Lower lobe of right lung (tissue), 2 donors: ENCODE measurements around the gene TMUB1. TPM values are rescaled to one million over a fixed set of nuclear protein-coding genes. Genes with fewer than 3 reads are reported as not detected.

Source experiments
- ATAC-seq, 2 donors: fragments of 200-7000 bp; cut with Tn5 transposase; one replicate each; pipeline ENCODE4 v1.9.1; 2020 to 2022; ENCODE audit warnings: mild to moderate bottlenecking in 2 of 2, moderate library complexity in 2 of 2
- DNase-seq: peaks from one replicate; pipeline ENCODE4 v3.0.0-alpha.2; 2020
- H3K27ac ChIP-seq: fragments of 200-600 bp; one replicate; pipeline ENCODE4 v1.8.0; 2022
- H3K27me3 ChIP-seq: fragments of 200-600 bp; one replicate; pipeline ENCODE4 v1.8.0; 2022; ENCODE audit warnings: low read depth
- H3K36me3 ChIP-seq: fragments of 200-600 bp; one replicate; pipeline ENCODE4 v1.8.0; 2022; ENCODE audit warnings: mild to moderate bottlenecking
- H3K4me1 ChIP-seq: fragments of 200-600 bp; one replicate; pipeline ENCODE4 v1.8.0; 2022
- H3K4me3 ChIP-seq: fragments of 200-600 bp; one replicate; pipeline ENCODE4 v1.8.0; 2022; ENCODE audit warnings: mild to moderate bottlenecking
- H3K9me3 ChIP-seq: fragments of 200-600 bp; one replicate; pipeline ENCODE4 v1.8.0; 2022
- CTCF ChIP-seq: fragments of 200-600 bp; IDR thresholded peaks from one replicate; pipeline ENCODE4 v1.8.0; 2022; ENCODE audit warnings: antibody characterized with exemption, mild to moderate bottlenecking
- intact Hi-C: fragments of 100-400 bp; cut with DNase I; formaldehyde crosslinking; loops from one replicate; pipeline ENCODE4 v1.11.0; 2022
- long read RNA-seq: library from polyadenylated mRNA; unstranded; transcript quantifications from one replicate; pipeline ENCODE4 v2.0.0, GENCODE V29; 2021
- total RNA-seq: library from RNA; stranded (reverse); fragmentation: NEBNext Ultra II Directional; extraction: Animal tissue kit (Norgen Biotek cat#: 25700); gene quantifications from one replicate; pipeline ENCODE4 v1.2.1, GENCODE V29; 2021
- donor health status: DM: no; HTN: yes; CAD: no; lungs with severe emphysema.

TMUB1 gene
- 37.4 TPM for total RNA-seq
- long read RNA-seq, transcript TMUB1-201 (3 exons, 1,353 nt): major isoform, 40 of 62 reads
- long read RNA-seq, transcript TMUB1-203 (2 exons, 1,549 nt): minor isoform, 18 of 62 reads
- long read RNA-seq, partial matches to known transcripts: 0 of 62 reads
- long read RNA-seq, other reads (novel, unspliced or antisense): 4 of 62 reads

- intact Hi-C loops: no loop called here
Observed at GRCh38 chr7:151083071-151083823, at the start of gene TMUB1. Gene TMUB1 (minus strand): TSS chr7:151083493. CDS start chr7:151082563, 930 bp downstream.

GRCh38 chr7:151132461-151133205 is 49.3 kb upstream of the TMUB1 start:
- Histone ChIP-seq H3K4me3 (no peak overlapping the region), H3K36me3 (peaks cover 100% of the 10 kb centered on the region)
- no peak for ATAC-seq

More at GRCh38 chr7:151083071-151083823, at the start of gene TMUB1:
- Histone ChIP-seq H3K4me1 (peaks cover 60% of the 10 kb centered on the region), H3K36me3 (no peaks in the 10 kb centered on the region), H3K27ac (peak within 1 kb of the TSS; percentile 84), H3K9me3 (no peaks in the 10 kb centered on the region), H3K27me3 (no peaks in the 10 kb centered on the region), H3K4me3 (peak within 1 kb of the TSS; percentile 96)
- peak; percentile 90 for DNase-seq
- no peak for TF ChIP-seq CTCF
- ATAC-seq: peak; percentile 32 to 66

GRCh38 chr7:151131592-151132293 is 48.5 kb upstream of the TMUB1 start:
- ATAC-seq: peak in 1 of 2 donors; percentile 15
- no peak for TF ChIP-seq CTCF
- H3K36me3 ChIP-seq: peaks cover 99% of the 10 kb centered on the region
- H3K9me3 ChIP-seq: no peaks in the 10 kb centered on the region
- H3K27ac ChIP-seq: no peak overlapping the region
- H3K27me3 ChIP-seq: no peaks in the 10 kb centered on the region
- intact Hi-C loops: no loop called here
- no peak overlapping the region for H3K4me3 ChIP-seq
- H3K4me1 ChIP-seq: no peaks in the 10 kb centered on the region
- peak; percentile 41 for DNase-seq

More at GRCh38 chr7:151132461-151133205, 49.3 kb upstream of the TMUB1 start:
- peak; percentile 24 for DNase-seq
- no peaks in the 10 kb centered on the region for H3K9me3 ChIP-seq
- H3K27me3 ChIP-seq: no peaks in the 10 kb centered on the region
- intact Hi-C loops: no loop called here
- no peaks in the 10 kb centered on the region for H3K4me1 ChIP-seq
- no peak for TF ChIP-seq CTCF
- H3K27ac ChIP-seq: no peak overlapping the region

- Histone ChIP-seq H3K27ac (no peak overlapping the region), H3K36me3 (peaks cover 97% of the 10 kb centered on the region), H3K27me3 (no peaks in the 10 kb centered on the region), H3K9me3 (no peaks in the 10 kb centered on the region), H3K4me3 (no peak overlapping the region), H3K4me1 (no peaks in the 10 kb centered on the region)
- DNase-seq (no peak), ATAC-seq (no peak)
- intact Hi-C loops: no loop called here
- TF ChIP-seq CTCF: no peak
Observed at GRCh38 chr7:151131224-151131591, 47.9 kb upstream of the TMUB1 start.

GRCh38 chr7:151130741-151131157 is 47.5 kb upstream of the TMUB1 start:
- DNase-seq: peak; percentile 38
- intact Hi-C loops: no loop called here
- peaks cover 4% of the 10 kb centered on the region for H3K4me1 ChIP-seq
- no peak overlapping the region for H3K4me3 ChIP-seq
- no peak for ATAC-seq
- TF ChIP-seq CTCF: no peak
- no peak overlapping the region for H3K27ac ChIP-seq
- H3K9me3 ChIP-seq: no peaks in the 10 kb centered on the region
- H3K36me3 ChIP-seq: peaks cover 92% of the 10 kb centered on the region
- no peaks in the 10 kb centered on the region for H3K27me3 ChIP-seq
